Measurements from ENCODE around the gene TCF7L1.

DNA sequence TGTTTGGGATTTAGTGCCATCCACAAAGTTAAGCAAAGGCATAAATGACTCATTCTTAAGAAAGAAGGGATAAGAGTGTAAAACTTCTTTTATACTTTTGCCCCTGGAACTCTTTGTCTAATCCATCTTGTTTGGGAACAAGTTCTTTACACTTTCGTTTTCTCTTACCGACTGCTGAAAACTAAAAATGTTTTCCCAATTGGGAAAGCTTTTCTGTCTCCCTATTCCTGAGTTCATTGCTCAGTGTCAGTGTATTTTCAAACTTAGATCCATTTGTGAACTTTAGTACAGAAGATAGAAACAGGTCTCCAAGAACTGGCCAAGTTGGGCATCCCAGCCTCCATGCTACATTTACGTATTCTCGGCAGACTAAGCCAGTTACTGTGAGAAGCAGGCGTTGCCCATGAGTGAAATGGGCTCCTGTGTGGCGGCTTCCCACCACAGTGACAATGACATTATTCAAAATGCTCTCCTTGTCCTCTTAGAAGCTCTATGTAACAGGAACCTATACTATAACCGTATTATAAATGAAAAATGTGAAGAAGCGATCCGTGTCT lies 142.9 kb downstream of the TCF7L1 start:
- TF ChIP-seq POLR2A (IDR thresholded peaks at IDR 0.05) = no peak
- TF ChIP-seq, protein P1, sequence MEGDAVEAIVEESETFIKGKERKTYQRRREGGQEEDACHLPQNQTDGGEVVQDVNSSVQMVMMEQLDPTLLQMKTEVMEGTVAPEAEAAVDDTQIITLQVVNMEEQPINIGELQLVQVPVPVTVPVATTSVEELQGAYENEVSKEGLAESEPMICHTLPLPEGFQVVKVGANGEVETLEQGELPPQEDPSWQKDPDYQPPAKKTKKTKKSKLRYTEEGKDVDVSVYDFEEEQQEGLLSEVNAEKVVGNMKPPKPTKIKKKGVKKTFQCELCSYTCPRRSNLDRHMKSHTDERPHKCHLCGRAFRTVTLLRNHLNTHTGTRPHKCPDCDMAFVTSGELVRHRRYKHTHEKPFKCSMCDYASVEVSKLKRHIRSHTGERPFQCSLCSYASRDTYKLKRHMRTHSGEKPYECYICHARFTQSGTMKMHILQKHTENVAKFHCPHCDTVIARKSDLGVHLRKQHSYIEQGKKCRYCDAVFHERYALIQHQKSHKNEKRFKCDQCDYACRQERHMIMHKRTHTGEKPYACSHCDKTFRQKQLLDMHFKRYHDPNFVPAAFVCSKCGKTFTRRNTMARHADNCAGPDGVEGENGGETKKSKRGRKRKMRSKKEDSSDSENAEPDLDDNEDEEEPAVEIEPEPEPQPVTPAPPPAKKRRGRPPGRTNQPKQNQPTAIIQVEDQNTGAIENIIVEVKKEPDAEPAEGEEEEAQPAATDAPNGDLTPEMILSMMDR (IDR thresholded peaks at IDR 0.05) = no peak
